ENCODE measurements around the gene NRG4.
"Not testable (repeated sequence)": the region's sequence is repeated elsewhere in the genome, so short reads cannot be mapped to it uniquely, and the experiment has no call there.

The NRG4 gene

GRCh38 chr15:75930866-75931265 is 81.4 kb downstream of the NRG4 start:
- H3K4me3 ChIP-seq (ENCODE audit: low read depth, low read length): no peak overlapping the region
- DNase-seq (ENCODE audit: low read depth): no peak

GRCh38 chr15:75929799-75930565 is 82.2 kb downstream of the NRG4 start:
- H3K4me3 ChIP-seq (ENCODE audit: low read depth, low read length): no peak overlapping the region
- DNase-seq (ENCODE audit: low read depth): no peak

- H3K4me3 ChIP-seq (ENCODE audit: low read depth, low read length): no peak overlapping the region
- DNase-seq (ENCODE audit: low read depth): no peak
These were observed 83.3 kb downstream of the NRG4 start for GRCh38 chr15:75928680-75929608.

GRCh38 chr15:75927601-75928000 is 84.6 kb downstream of the NRG4 start:
- DNase-seq (ENCODE audit: low read depth): no peak
- no peak overlapping the region for H3K4me3 ChIP-seq (ENCODE audit: low read depth, low read length)

- no peak for DNase-seq (ENCODE audit: low read depth)
- H3K4me3 ChIP-seq (ENCODE audit: low read depth, low read length): no peak overlapping the region
These were observed 85.3 kb downstream of the NRG4 start for GRCh38 chr15:75926931-75927330.

- H3K4me3 ChIP-seq (ENCODE audit: low read depth, low read length): no peak overlapping the region
- no peak for DNase-seq (ENCODE audit: low read depth)
These were observed 86.8 kb downstream of the NRG4 start for GRCh38 chr15:75925440-75925839.

- no peak for DNase-seq (ENCODE audit: low read depth)
- H3K4me3 ChIP-seq (ENCODE audit: low read depth, low read length): no peak overlapping the region
These were observed 87.6 kb downstream of the NRG4 start for GRCh38 chr15:75924576-75924975.

GRCh38 chr15:75923756-75924155 is 88.5 kb downstream of the NRG4 start:
- no peak overlapping the region for H3K4me3 ChIP-seq (ENCODE audit: low read depth, low read length)
- DNase-seq (ENCODE audit: low read depth): no peak

GRCh38 chr15:75921732-75922703 is 90.2 kb downstream of the NRG4 start:
- no peak overlapping the region for H3K4me3 ChIP-seq (ENCODE audit: low read depth, low read length)
- peak; percentile 65 for DNase-seq (ENCODE audit: low read depth)

- H3K4me3 ChIP-seq (ENCODE audit: low read depth, low read length): no peak overlapping the region
- no peak for DNase-seq (ENCODE audit: low read depth)
These were observed 92.1 kb downstream of the NRG4 start for GRCh38 chr15:75920079-75920478.

GRCh38 chr15:75918135-75918534 is 94.1 kb downstream of the NRG4 start:
- DNase-seq (ENCODE audit: low read depth): no peak
- H3K4me3 ChIP-seq (ENCODE audit: low read depth, low read length): no peak overlapping the region

GRCh38 chr15:75916978-75917377 is 95.2 kb downstream of the NRG4 start:
- no peak overlapping the region for H3K4me3 ChIP-seq (ENCODE audit: low read depth, low read length)
- no peak for DNase-seq (ENCODE audit: low read depth)

- not testable (repeated sequence) for H3K4me3 ChIP-seq (ENCODE audit: low read depth, low read length); DNase-seq (ENCODE audit: low read depth)
These were observed 101.9 kb downstream of the NRG4 start for GRCh38 chr15:75910355-75910754.

GRCh38 chr15:75905231-75905630 is 107.0 kb downstream of the NRG4 start:
- no peak for DNase-seq (ENCODE audit: low read depth)
- peak overlapping the region; percentile 13 for H3K4me3 ChIP-seq (ENCODE audit: low read depth, low read length)

GRCh38 chr15:75903331-75904239 is 108.6 kb downstream of the NRG4 start, which contains the start of gene FBXO22:
FBXO22 (plus strand) TSS chr15:75903878; CDS start chr15:75903964, 86 bp downstream.
- H3K4me3 ChIP-seq (ENCODE audit: low read depth, low read length): peak within 1 kb of the TSS; percentile 95
- DNase-seq (ENCODE audit: low read depth): peak; percentile 65

GRCh38 chr15:75902129-75902557 is 110.1 kb downstream of the NRG4 start:
- H3K4me3 ChIP-seq (ENCODE audit: low read depth, low read length): no peak overlapping the region
- DNase-seq (ENCODE audit: low read depth): no peak

GRCh38 chr15:75900577-75900976 is 111.6 kb downstream of the NRG4 start:
- H3K4me3 ChIP-seq (ENCODE audit: low read depth, low read length): no peak overlapping the region
- no peak for DNase-seq (ENCODE audit: low read depth)

GRCh38 chr15:75895731-75896130 is 116.5 kb downstream of the NRG4 start:
- DNase-seq (ENCODE audit: low read depth): no peak
- no peak overlapping the region for H3K4me3 ChIP-seq (ENCODE audit: low read depth, low read length)
